MCF 10A (cell line): ENCODE results near the gene ARHGAP30. TPM values are rescaled to one million over a fixed set of nuclear protein-coding genes. Genes with fewer than 3 reads are reported as not detected.

Experiments
- BruUV-seq: library from RNA; stranded (reverse); fragments of 400-500 nt; replicated peaks from 2 replicates; lab custom pipeline; 2021; lab: Mats Ljungman, UMichigan
- CTCF ChIA-PET: fragments of 300-600 bp; sonication (Branson Sonifier 250); formaldehyde crosslinking; extraction: SDS; loops from one replicate; lab custom pipeline; 2021; ENCODE audit warnings: antibody characterized with exemption, inconsistent platforms; lab: Yijun Ruan, JAX
- POLR2A ChIA-PET: fragments of 300-600, 350-650 bp; sonication (Branson Sonifier 250); formaldehyde crosslinking; extraction: SDS; loops from one replicate; lab custom pipeline; 2020; ENCODE audit warnings: antibody characterized with exemption, inconsistent platforms; lab: Yijun Ruan, JAX
- DNase-seq: peaks from one replicate; pipeline ENCODE4 v3.0.0-alpha.2; 2018; ENCODE audit not compliant: unreplicated experiment
- H3K27ac Mint-ChIP-seq: one replicate; pipeline ENCODE4 v1.8.0; 2022; ENCODE audit warnings: mild to moderate bottlenecking, low read depth, mixed read lengths; ENCODE audit not compliant: unreplicated experiment
- H3K27me3 Mint-ChIP-seq: one replicate; pipeline ENCODE4 v1.8.0; 2022; ENCODE audit warnings: mixed read lengths; ENCODE audit not compliant: insufficient read depth, unreplicated experiment
- H3K36me3 Mint-ChIP-seq: one replicate; pipeline ENCODE4 v1.8.0; 2022; ENCODE audit warnings: mild to moderate bottlenecking, moderate library complexity, mixed read lengths; ENCODE audit not compliant: insufficient read depth, unreplicated experiment
- H3K4me1 Mint-ChIP-seq: one replicate; pipeline ENCODE4 v1.8.0; 2022; ENCODE audit warnings: mixed read lengths; ENCODE audit not compliant: insufficient read depth, unreplicated experiment
- H3K4me3 Mint-ChIP-seq: one replicate; pipeline ENCODE4 v1.8.0; 2022; ENCODE audit warnings: mild to moderate bottlenecking, moderate library complexity, mixed read lengths; ENCODE audit not compliant: unreplicated experiment
- H3K9me3 Mint-ChIP-seq: one replicate; pipeline ENCODE4 v1.8.0; 2022; ENCODE audit warnings: mixed read lengths; ENCODE audit not compliant: unreplicated experiment
- CTCF ChIP-seq: fragments of 200-600 bp; IDR thresholded peaks from one replicate; pipeline ENCODE4 v1.8.0; 2022; ENCODE audit warnings: antibody characterized with exemption, mild to moderate bottlenecking; ENCODE audit not compliant: unreplicated experiment
- intact Hi-C: fragments of 100-400 bp; cut with micrococcal nuclease; formaldehyde crosslinking; loops from 2 replicates; pipeline ENCODE4 v1.14.1; 2022
- total RNA-seq: library from RNA; stranded (reverse); gene quantifications from 2 replicates; pipeline ENCODE4 v1.2.3, GENCODE V29; 2022

Gene ARHGAP30
- total RNA-seq, 1 experiment from 2014 or later: 0.58 TPM

- DNase-seq: no peak
- ChIA-PET POLR2A (interaction anchor here (0.7 to 4.5 kb wide), 12 partner anchors 9 to 115 kb away, joined by 3 to 107 read pairs (median 4); partner anchors contain the start of genes DEDD, F11R, NIT1 and PFDN2), CTCF (interaction anchor here (0.6 to 7.0 kb wide), 11 partner anchors 12 to 891 kb away, joined by 3 to 89 read pairs (median 4); partner anchors contain the start of genes DEDD, KLHDC9 and NDUFS2)
- Mint-ChIP-seq H3K9me3 (no peaks in the 10 kb centered on the region), H3K27ac (peak overlapping the region; percentile 76), H3K36me3 (peaks cover 33% of the 10 kb centered on the region), H3K4me3 (peak overlapping the region; percentile 81), H3K4me1 (peaks cover 19% of the 10 kb centered on the region), H3K27me3 (no peaks in the 10 kb centered on the region)
- TF ChIP-seq CTCF: no peak
- no TSS peak for BruUV-seq
- intact Hi-C loops: no loop called here
Measured at GRCh38 chr1:161039154-161039545, 30.5 kb downstream of the ARHGAP30 start.

GRCh38 chr1:161038523-161039153 is 31.1 kb downstream of the ARHGAP30 start, which contains the start of gene TSTD1:
TSTD1 (minus strand) TSS chr1:161038964; CDS start chr1:161038889, 75 bp downstream.
- H3K27ac Mint-ChIP-seq: peak within 1 kb of the TSS; percentile 76
- intact Hi-C loops: no loop called here
- no peaks in the 10 kb centered on the region for H3K9me3 Mint-ChIP-seq
- DNase-seq: peak; percentile 76
- peaks cover 17% of the 10 kb centered on the region for H3K4me1 Mint-ChIP-seq
- peaks cover 33% of the 10 kb centered on the region for H3K36me3 Mint-ChIP-seq
- no peaks in the 10 kb centered on the region for H3K27me3 Mint-ChIP-seq
- CTCF ChIA-PET: interaction anchor here (0.6 to 7.0 kb wide), 11 partner anchors 8 to 892 kb away, joined by 3 to 89 read pairs (median 4); partner anchors contain the start of genes KLHDC9 and NDUFS2
- TSS peak; percentile 48 for BruUV-seq
- POLR2A ChIA-PET: interaction anchor here (0.9 to 4.5 kb wide), 12 partner anchors 8 to 127 kb away, joined by 3 to 107 read pairs (median 4); partner anchors contain the start of genes DEDD, F11R, NIT1 and PFDN2
- peak within 1 kb of the TSS; percentile 81 for H3K4me3 Mint-ChIP-seq
- TF ChIP-seq CTCF: no peak

- peaks cover 20% of the 10 kb centered on the region for H3K4me1 Mint-ChIP-seq
- TF ChIP-seq CTCF: no peak
- no peak for DNase-seq
- peak overlapping the region; percentile 81 for H3K4me3 Mint-ChIP-seq
- CTCF ChIA-PET: interaction anchor here (0.5 to 7.0 kb wide), 11 partner anchors 9 to 106 kb away, joined by 3 to 89 read pairs (median 4); partner anchors contain the start of gene KLHDC9
- peaks cover 33% of the 10 kb centered on the region for H3K36me3 Mint-ChIP-seq
- BruUV-seq: no TSS peak
- peak overlapping the region; percentile 76 for H3K27ac Mint-ChIP-seq
- intact Hi-C loops: no loop called here
- no peaks in the 10 kb centered on the region for H3K27me3 Mint-ChIP-seq
- POLR2A ChIA-PET: interaction anchor here (0.9 to 4.5 kb wide), 10 partner anchors 7 to 128 kb away, joined by 3 to 107 read pairs (median 5); partner anchors contain the start of genes DEDD, F11R and PPOX
- no peaks in the 10 kb centered on the region for H3K9me3 Mint-ChIP-seq
Measured at GRCh38 chr1:161037661-161038522, 31.8 kb downstream of the ARHGAP30 start.
